ENCODE measurements around the gene CYP3A5. TPM values are rescaled to one million over a fixed set of nuclear protein-coding genes. Genes with fewer than 3 reads are reported as not detected.
A peak's percentile ranks its signal among the peaks of the same experiment; 100 is the strongest.
"Not testable (repeated sequence)": the region's sequence is repeated elsewhere in the genome, so short reads cannot be mapped to it uniquely, and the experiment has no call there.

The CYP3A5 gene
- total RNA-seq, 4 donors from 2014 or later, result 0.47 to 5.3 (median 1.9) TPM

GRCh38 chr7:99713995-99714570 lies 34.3 kb upstream of the CYP3A5 start:
- no peaks in the 10 kb centered on the region for H3K27me3 ChIP-seq
- H3K9me3 ChIP-seq, result peaks cover 0 to 4% (median 0%) of the 10 kb centered on the region in 3 donors
- WGBS, 2 donors (ENCODE audit: low coverage in 1 of 2), result 65 to 91% methylated on average over 3 of the region's 3 CpGs
- TF ChIP-seq POLR2AphosphoS5 (IDR thresholded peaks at IDR 0.05), result no peak
- no peak for TF ChIP-seq EP300 (IDR thresholded peaks at IDR 0.05)
- no peak for TF ChIP-seq POLR2A (IDR thresholded peaks at IDR 0.05)
- no peak for TF ChIP-seq CTCF (IDR thresholded peaks at IDR 0.05)
- ATAC-seq, result no peak
- peaks cover 0 to 49% of the 10 kb centered on the region in 2 donors for H3K36me3 ChIP-seq
- no peak overlapping the region for H3K4me3 ChIP-seq
- H3K4me1 ChIP-seq, result no peaks in the 10 kb centered on the region
- no peak overlapping the region for H3K27ac ChIP-seq

- H3K9me3 ChIP-seq, result peaks cover 0 to 29% (median 0%) of the 10 kb centered on the region in 3 donors
- no peak overlapping the region for H3K27ac ChIP-seq
- H3K27me3 ChIP-seq, result no peaks in the 10 kb centered on the region
- no peak overlapping the region for H3K4me3 ChIP-seq
- no peak for ATAC-seq
- 57 to 86% methylated on average over 1 of the region's 2 CpGs for WGBS, 2 donors (ENCODE audit: low coverage in 1 of 2)
- TF ChIP-seq EP300 (IDR thresholded peaks at IDR 0.05) (no peak), POLR2A (IDR thresholded peaks at IDR 0.05) (no peak), POLR2AphosphoS5 (IDR thresholded peaks at IDR 0.05) (no peak), CTCF (IDR thresholded peaks at IDR 0.05) (no peak)
- no peaks in the 10 kb centered on the region for H3K4me1 ChIP-seq
- peaks cover 0 to 55% of the 10 kb centered on the region in 2 donors for H3K36me3 ChIP-seq
These were observed 30.2 kb upstream of the CYP3A5 start for GRCh38 chr7:99709838-99710578.

- Histone ChIP-seq H3K4me3 (no peak overlapping the region), H3K4me1 (no peaks in the 10 kb centered on the region), H3K9me3 (peaks cover 0 to 29% (median 0%) of the 10 kb centered on the region in 3 donors), H3K36me3 (peaks cover 0 to 49% of the 10 kb centered on the region in 2 donors), H3K27me3 (no peaks in the 10 kb centered on the region), H3K27ac (no peak overlapping the region)
- no peak for ATAC-seq
- 81 to 100% methylated on average over 2 of the region's 2 CpGs for WGBS, 2 donors (ENCODE audit: low coverage in 1 of 2)
- TF ChIP-seq CTCF (IDR thresholded peaks at IDR 0.05) (no peak), POLR2A (IDR thresholded peaks at IDR 0.05) (no peak), EP300 (IDR thresholded peaks at IDR 0.05) (no peak)
These were observed 29.5 kb upstream of the CYP3A5 start for GRCh38 chr7:99709260-99709659.

GRCh38 chr7:99707096-99707495 lies 27.3 kb upstream of the CYP3A5 start:
- H3K27me3 ChIP-seq, result no peaks in the 10 kb centered on the region
- 36 to 50% methylated on average over 1 of the region's 1 CpG for WGBS, 2 donors (ENCODE audit: low coverage in 1 of 2)
- H3K27ac ChIP-seq, result no peak overlapping the region
- H3K4me3 ChIP-seq, result no peak overlapping the region
- no peaks in the 10 kb centered on the region for H3K4me1 ChIP-seq
- TF ChIP-seq CTCF (IDR thresholded peaks at IDR 0.05) (no peak), POLR2AphosphoS5 (IDR thresholded peaks at IDR 0.05) (no peak), POLR2A (IDR thresholded peaks at IDR 0.05) (no peak)
- ATAC-seq, result no peak
- H3K36me3 ChIP-seq, result peaks cover 0 to 36% of the 10 kb centered on the region in 2 donors
- H3K9me3 ChIP-seq, result peaks cover 0 to 25% (median 0%) of the 10 kb centered on the region in 3 donors

- H3K27me3 ChIP-seq, result no peaks in the 10 kb centered on the region
- 40 to 41% methylated on average over 3 to 4 of the region's 5 CpGs for WGBS, 2 donors (ENCODE audit: low coverage in 1 of 2)
- no peaks in the 10 kb centered on the region for H3K36me3 ChIP-seq
- H3K27ac ChIP-seq, result no peak overlapping the region
- H3K9me3 ChIP-seq, result no peaks in the 10 kb centered on the region
- H3K4me3 ChIP-seq, result no peak overlapping the region
- ATAC-seq, result no peak
- no peaks in the 10 kb centered on the region for H3K4me1 ChIP-seq
- TF ChIP-seq POLR2A (IDR thresholded peaks at IDR 0.05) (no peak), POLR2AphosphoS5 (IDR thresholded peaks at IDR 0.05) (no peak), EP300 (IDR thresholded peaks at IDR 0.05) (no peak)
These were observed 20.1 kb upstream of the CYP3A5 start for GRCh38 chr7:99699946-99700345.

- H3K4me3 ChIP-seq, H3K9me3 ChIP-seq, H3K4me1 ChIP-seq, H3K27me3 ChIP-seq, H3K36me3 ChIP-seq, ATAC-seq: not testable (repeated sequence)
- WGBS, 2 donors (ENCODE audit: low coverage in 1 of 2), result 24 to 28% methylated on average over 6 of the region's 6 CpGs
- peak overlapping the region in 1 of 4 donors; percentile 20 for H3K27ac ChIP-seq
These were observed 19.3 kb upstream of the CYP3A5 start for GRCh38 chr7:99698867-99699730.
